ENCODE data around the gene GXYLT2.
"Not testable (repeated sequence)": the region's sequence is repeated elsewhere in the genome, so short reads cannot be mapped to it uniquely, and the experiment has no call there.

The GXYLT2 gene

GRCh38 chr3:72973786-72974185 lies 85.9 kb downstream of the GXYLT2 start:
- no peak for DNase-seq (ENCODE audit: low spot score)

DNA sequence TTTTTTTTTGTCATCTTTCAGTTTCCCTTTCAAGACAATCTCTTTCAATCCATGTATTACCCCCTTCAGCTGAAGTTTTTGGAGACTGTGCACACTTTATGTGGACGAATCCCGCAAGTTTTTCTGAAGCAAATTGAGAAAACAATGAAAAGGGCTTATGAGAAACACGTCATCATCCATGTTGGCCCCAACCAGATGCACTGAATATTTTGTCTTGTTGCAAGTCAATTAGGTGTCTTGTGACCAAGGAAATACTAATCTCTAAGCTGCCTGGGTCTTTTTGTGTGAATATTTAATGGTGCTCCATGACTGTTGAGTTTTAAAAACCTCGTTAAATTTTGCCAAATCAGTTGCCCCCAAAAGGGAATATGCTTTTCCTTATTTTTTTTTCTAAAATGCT lies 87.1 kb downstream of the GXYLT2 start:
- DNase-seq (ENCODE audit: low spot score), result no peak

- no peak for DNase-seq (ENCODE audit: low spot score)
Measured at GRCh38 chr3:72976281-72976741, 88.5 kb downstream of the GXYLT2 start.

GRCh38 chr3:72977060-72977808 lies 89.4 kb downstream of the GXYLT2 start:
- no peak for DNase-seq (ENCODE audit: low spot score)

- no peak for DNase-seq (ENCODE audit: low spot score)
Measured at GRCh38 chr3:72982609-72983366, 94.9 kb downstream of the GXYLT2 start.

DNA sequence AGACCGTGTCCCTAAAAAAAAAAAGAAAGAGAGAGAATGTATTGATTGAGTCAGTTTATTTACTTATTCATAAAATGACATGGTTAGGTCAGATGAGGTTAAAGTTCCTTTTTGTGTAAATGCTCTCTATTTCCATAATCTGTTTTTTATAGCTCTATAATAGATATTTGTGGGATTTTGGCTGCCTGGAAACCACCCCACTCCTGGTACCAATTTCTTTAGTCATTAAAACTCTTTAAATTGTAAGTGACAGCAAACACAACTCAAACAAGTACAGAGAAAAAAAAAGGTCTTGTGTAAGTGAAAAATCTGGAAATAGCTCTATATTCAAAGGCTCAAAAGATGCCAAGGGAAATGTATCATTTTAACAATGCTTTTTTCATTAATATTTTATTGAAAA lies 97.7 kb downstream of the GXYLT2 start:
- no peak for DNase-seq (ENCODE audit: low spot score)

DNA sequence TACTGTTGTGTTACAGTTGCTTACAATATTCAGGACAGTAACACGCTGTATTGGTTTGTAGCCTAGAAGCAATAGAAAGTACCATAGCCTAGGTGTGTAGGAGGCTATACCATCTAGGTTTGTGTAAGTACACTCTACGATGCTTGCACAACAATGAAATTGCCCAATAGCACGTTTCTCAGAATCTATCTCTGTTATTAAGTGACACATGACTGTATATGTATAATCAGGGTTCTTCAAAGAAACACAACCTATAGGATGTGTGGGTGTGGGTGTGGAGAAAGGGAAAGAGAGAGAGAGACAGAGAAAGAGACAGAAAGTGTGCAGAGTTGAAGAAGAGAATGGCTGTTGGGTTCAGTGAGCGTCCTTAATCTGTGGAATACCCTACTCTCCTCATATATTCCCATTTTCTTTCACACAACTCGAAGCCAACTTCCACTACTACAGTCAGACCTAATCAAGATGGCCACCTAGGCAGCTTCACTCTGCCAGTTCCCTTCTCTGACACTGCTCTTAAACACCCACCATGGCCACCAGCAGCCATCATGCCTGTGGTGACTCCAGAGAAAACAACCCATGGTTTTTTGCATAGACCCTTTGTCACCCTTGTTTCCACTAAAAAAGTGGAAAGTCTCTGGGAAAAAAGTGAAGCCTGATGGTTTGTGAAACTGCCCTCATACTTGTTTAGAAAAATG lies 103.0 kb downstream of the GXYLT2 start:
- no peak for DNase-seq (ENCODE audit: low spot score)

DNA sequence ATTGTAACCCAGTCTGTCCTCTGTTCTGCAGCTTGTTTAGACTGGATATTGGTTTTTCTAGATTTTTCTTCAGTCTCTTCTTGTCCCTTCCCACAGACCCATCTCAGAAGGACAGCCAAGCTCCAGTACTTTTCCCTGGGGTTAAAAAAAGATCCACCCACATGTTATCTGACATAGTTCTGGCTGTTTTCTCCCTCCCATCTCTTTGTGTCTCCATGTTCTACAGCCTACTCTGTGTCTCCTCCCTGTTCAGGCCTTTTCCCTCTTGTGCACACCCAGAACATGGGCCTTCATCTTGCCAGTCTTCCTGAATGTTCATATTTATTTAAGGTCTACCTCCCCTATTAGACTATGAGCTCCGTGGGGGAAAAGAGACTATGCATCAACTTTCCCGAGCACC lies 103.7 kb downstream of the GXYLT2 start:
- DNase-seq (ENCODE audit: low spot score), result no peak

DNA sequence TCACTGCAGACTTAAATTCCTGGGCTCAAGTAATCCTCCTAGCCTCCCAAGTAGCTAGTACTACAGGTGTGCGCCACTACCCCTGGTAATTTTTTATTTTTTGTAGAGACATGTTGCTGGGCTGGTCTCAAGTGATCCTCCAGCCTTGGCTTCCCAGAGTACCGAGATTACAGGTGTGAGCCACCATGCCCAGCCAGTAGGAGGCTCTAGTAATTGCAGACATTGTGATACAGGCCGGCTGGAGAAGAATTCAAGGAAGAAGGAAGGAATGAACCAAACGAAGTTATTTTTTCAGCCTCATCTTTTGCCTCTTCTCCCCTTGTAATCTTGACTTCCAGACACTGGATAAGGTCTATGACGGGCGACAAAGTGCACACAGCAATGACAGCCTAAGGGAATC lies 105.5 kb downstream of the GXYLT2 start:
- no peak for DNase-seq (ENCODE audit: low spot score)

GRCh38 chr3:72995337-72995736 lies 107.5 kb downstream of the GXYLT2 start:
- DNase-seq (ENCODE audit: low spot score), result no peak

GRCh38 chr3:72996121-72996472 lies 108.3 kb downstream of the GXYLT2 start:
- no peak for DNase-seq (ENCODE audit: low spot score)

DNA sequence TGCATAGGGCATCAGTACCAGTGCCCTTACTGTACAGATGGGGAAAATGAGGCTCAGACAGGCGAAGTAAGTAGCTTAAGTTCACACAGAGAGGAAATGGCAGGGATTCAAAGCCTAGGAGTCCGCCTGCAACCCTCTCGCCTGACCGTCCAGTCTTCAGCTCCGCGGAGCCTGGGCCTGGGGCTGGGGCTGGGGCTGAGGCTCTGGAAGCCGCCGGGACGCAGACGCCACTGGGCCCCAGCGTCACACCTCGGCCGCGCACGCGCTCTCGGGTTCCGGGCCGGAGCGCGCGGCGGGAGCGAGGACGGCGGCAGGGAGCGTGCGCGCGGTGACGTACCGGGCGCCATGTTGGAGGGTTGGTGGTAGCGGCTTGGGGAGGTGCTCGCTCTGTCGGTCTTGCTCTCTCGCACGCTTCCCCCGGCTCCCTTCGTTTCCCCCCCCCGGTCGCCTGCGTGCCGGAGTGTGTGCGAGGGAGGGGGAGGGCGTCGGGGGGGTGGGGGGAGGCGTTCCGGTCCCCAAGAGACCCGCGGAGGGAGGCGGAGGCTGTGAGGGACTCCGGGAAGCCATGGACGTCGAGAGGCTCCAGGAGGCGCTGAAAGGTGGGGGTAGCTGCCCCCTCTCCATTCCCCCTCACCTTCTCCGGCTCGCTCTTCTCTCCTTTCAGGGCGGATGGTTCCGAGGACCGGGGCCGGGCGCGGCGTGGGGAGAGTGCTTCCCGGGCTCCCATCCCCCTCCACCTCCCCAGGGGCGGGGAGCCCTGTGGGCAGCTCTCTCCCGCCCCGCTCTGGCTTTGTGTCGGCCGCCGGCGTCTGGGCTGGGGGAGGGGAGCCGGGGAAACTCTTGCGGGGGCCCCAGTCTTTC lies 108.9 kb downstream of the GXYLT2 start, which contains the start of gene PPP4R2:
Gene PPP4R2 (plus strand): TSS at position 339 of the 861 bp plus-strand sequence. CDS start 227 bp downstream, at position 566.
- DNase-seq (ENCODE audit: low spot score), result peak; percentile 91

DNA sequence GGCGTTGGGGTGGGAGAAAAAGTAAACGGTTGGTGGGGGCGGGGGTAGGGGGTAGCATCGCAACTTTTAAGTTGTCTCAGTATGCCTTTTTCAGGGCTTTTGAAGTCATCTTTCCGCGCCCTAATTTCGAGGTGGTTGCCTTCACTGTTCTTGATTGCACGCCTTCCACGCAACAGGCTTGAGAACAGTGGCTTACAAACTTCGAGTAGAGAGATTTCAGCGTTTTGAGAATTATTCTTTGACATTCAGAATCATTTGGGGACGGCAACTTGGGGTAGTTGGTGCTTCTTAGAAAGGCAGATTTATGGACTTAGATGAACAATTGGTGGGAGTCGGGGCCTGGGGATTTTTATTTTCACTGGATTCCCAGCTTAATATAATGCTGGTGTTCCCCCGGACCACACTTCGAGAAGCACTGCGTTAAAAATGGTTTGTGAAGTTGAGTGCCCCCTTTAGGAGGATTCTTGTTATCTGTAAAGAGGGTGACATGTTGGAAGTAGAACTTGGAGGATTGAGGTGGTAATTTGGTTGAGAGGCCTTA lies 109.6 kb downstream of the GXYLT2 start:
- DNase-seq (ENCODE audit: low spot score), result peak; percentile 50

- DNase-seq (ENCODE audit: low spot score), result no peak
Measured at GRCh38 chr3:72998466-72998865, 110.6 kb downstream of the GXYLT2 start.

DNA sequence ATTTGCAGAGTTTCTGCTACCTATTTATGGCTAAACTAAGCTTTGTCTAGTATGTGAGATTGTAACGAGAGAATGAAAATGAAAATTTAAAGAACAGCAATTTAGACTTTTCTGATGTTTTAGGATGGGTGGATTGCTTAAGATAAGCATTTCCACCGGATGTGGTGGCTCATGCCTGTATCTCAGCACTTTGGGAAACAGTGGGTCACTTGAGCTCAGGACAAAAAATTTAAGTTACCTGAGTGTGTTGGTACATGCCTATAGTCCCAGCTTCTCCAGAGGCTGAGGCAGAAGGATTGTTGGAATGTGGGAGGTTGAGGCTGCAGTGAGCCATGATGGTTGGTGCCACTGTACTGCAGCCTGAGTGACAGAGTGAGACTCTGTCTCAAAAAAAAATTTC lies 112.1 kb downstream of the GXYLT2 start:
- no peak for DNase-seq (ENCODE audit: low spot score)

- not testable (repeated sequence) for DNase-seq (ENCODE audit: low spot score)
Measured at GRCh38 chr3:73003050-73003449, 115.2 kb downstream of the GXYLT2 start.

GRCh38 chr3:73004316-73004715 lies 116.5 kb downstream of the GXYLT2 start:
- no peak for DNase-seq (ENCODE audit: low spot score)

- DNase-seq (ENCODE audit: low spot score), result no peak
Measured at GRCh38 chr3:73007992-73008712, 120.3 kb downstream of the GXYLT2 start.

DNA sequence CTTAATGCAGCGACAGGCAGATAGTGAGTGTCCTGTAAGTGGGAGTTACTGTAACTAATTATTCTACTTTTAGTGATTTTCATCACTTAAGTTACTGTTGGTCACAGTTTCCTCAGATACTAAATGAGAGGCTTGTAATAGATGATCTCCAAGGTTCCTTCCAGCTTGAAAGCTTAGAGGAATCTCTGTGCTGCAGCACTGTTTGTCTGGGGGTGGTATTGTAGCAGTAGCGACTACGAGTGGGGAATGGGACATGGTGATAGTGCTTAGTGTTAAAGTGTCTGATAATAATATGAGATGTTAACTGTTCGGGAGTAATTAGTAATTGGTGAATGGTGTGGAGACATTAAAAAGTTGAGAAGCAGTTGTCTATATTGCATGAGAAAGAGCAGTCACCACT lies 121.2 kb downstream of the GXYLT2 start:
- no peak for DNase-seq (ENCODE audit: low spot score)

DNA sequence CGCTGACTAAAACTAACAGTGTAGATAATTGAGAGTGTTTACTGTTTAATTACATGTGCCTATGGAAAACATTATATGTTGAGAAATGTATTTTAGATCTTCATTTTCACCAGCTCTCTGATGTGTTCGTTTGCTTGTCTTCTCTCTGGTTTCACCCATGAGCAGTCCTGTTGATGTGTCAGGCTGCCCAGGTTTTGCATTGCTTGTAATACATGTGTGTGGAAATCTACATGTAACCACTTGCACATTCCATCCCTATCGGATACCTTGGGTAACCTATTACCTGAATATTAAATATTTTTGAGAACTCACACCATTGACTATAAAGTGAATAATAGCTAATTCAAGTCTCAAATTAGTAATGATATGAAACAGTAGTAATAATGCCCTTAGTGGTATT lies 121.9 kb downstream of the GXYLT2 start:
- no peak for DNase-seq (ENCODE audit: low spot score)

DNA sequence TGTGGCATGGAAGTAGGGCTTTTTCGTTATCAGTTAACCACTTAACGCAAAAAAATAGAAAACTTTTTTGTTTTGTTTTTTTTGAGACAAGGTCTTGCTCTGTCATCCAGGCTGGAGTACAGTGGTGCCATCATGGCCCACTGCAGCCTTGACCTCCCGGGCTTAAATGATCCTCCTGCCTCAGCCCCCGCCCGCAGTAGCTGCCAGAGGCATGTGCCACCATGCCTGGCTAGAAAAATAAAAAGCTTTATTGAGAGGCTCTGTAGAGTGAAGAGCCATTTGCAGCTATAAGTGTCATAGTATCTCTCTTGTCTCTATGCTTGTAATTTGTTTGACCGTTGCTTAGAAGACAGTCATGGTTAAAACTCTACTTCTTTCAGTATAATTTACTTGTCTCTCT lies 122.3 kb downstream of the GXYLT2 start:
- DNase-seq (ENCODE audit: low spot score), result no peak
